Measurements from ENCODE around the gene TXNDC12.

DNA sequence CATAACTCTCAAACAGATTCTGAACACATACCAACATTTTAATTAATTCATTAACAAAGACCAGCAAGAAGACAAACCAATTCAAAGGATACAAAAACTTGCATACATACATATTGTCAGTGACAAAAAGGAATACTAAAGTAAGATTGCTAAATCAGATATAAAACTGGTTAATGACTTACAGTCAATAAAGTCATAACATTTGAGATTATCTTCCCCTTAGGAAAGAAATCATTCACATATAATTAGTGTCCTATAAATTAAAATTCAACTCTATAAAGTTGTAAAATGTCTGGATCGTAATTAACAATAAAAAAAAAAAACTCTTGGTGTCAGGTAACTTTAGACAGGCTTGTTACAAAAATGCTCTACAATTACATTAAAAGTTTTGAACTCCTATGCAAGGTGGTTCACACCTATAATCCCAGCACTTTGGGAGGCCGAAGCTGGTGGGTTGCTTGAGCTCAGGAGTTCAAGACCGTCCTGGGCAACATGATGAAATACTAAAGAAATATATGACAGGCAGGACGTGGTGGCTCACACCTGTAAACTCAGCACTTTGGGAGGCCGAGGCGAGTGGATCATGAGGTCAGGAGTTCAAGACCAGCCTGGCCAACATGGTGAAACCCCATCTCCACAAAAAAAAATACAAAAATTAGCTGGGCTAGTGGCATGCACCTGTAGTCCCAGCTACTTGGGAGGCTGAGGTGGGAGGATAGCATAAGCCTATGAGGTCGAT is 46.8 kb downstream of the TXNDC12 start:
- TF ChIP-seq POLR2AphosphoS5 (IDR thresholded peaks at IDR 0.05) (no peak), EZH2 (IDR thresholded peaks at IDR 0.05; ENCODE audit: borderline replicate concordance, insufficient read depth, low read length, poor library complexity, severe bottlenecking) (no peak)

All from neural cell (in vitro differentiated cells).